Lower leg skin (tissue), 3 donors: Measurements from ENCODE around the gene TAF11L12.

Experiments used
- CTCF ChIP-seq, 3 donors: fragments of 450-650 bp; IDR thresholded peaks; one replicate each; pipeline ENCODE4 v1.5.1; 2016; ENCODE audit warnings: antibody characterized with exemption in 3 of 3, mild to moderate bottlenecking in 3 of 3, moderate library complexity in 2 of 3
- POLR2A ChIP-seq, 2 donors: fragments of 450-650 bp; IDR thresholded peaks; one replicate each; pipeline ENCODE4 v1.6.1; 2016 to 2017; ENCODE audit warnings: antibody characterized with exemption in 2 of 2, mild to moderate bottlenecking in 1 of 2, moderate library complexity in 1 of 2

GRCh38 chr5:17655921-17656320 is 45.7 kb downstream of the TAF11L12 start:
- TF ChIP-seq CTCF (IDR thresholded peaks at IDR 0.05) (no peak), POLR2A (IDR thresholded peaks at IDR 0.05) (no peak)
